PC-3 (cell line): ENCODE results near the gene RTP3. TPM values are rescaled to one million over a fixed set of nuclear protein-coding genes. Genes with fewer than 3 reads are reported as not detected.
"Not testable (repeated sequence)": the region's sequence is repeated elsewhere in the genome, so short reads cannot be mapped to it uniquely, and the experiment has no call there.

Experiments
- ATAC-seq: fragments of 200-7000 bp; cut with Tn5 transposase; 2 replicates; pipeline ENCODE4 v1.9.1; 2020; ENCODE audit warnings: mild to moderate bottlenecking, moderate library complexity
- BruUV-seq: library from RNA; stranded (reverse); fragments of 400-500 nt; replicated peaks from 2 replicates; lab custom pipeline; 2021; lab: Mats Ljungman, UMichigan
- CTCF ChIA-PET: fragments of 300-600 bp; sonication (Branson Sonifier 250); formaldehyde crosslinking; loops from one replicate; lab custom pipeline; 2022; ENCODE audit warnings: antibody characterized with exemption; lab: Charles Lee
- POLR2A ChIA-PET: fragments of 300-600 bp; sonication (Branson Sonifier 250); formaldehyde crosslinking; loops from one replicate; lab custom pipeline; 2022; ENCODE audit warnings: antibody characterized with exemption; ENCODE audit not compliant: unreplicated experiment; lab: Charles Lee
- DNase-seq: peaks from one replicate; pipeline ENCODE4 v3.0.0-alpha.2; 2015
- H2AFZ ChIP-seq: fragments of 300-600 bp; sonication (generic); 2 replicates; pipeline ENCODE4 v1.6.0; 2016; ENCODE audit warnings: antibody characterized with exemption, low read length
- H3F3A ChIP-seq: fragments of 300-600 bp; sonication (generic); one replicate; pipeline ENCODE4 v1.6.0; 2017; ENCODE audit warnings: antibody characterized with exemption, low read length, control low read depth, mild to moderate bottlenecking; ENCODE audit not compliant: unreplicated experiment
- H3K27ac ChIP-seq: fragments of 300-600 bp; sonication (generic); 2 replicates; pipeline ENCODE4 v1.5.1; 2016; ENCODE audit warnings: mild to moderate bottlenecking, low read length
- H3K27me3 ChIP-seq: fragments of 300-600 bp; sonication (generic); 2 replicates; pipeline ENCODE4 v1.6.1; 2016; ENCODE audit warnings: low read length, mixed read lengths
- H3K36me3 ChIP-seq: fragments of 300-600 bp; sonication (generic); 2 replicates; pipeline ENCODE4 v1.6.1; 2016; ENCODE audit warnings: low read depth, mixed run types, low read length, mixed read lengths
- H3K4me1 ChIP-seq: fragments of 300-600 bp; sonication (generic); 2 replicates; pipeline ENCODE4 v1.5.1; 2016; ENCODE audit warnings: low read length; ENCODE audit not compliant: insufficient read depth
- H3K4me2 ChIP-seq: fragments of 300-600 bp; sonication (generic); 2 replicates; pipeline ENCODE4 v1.6.0; 2016; ENCODE audit warnings: low read length
- H3K4me3 ChIP-seq: fragments of 300-600 bp; sonication (generic); 2 replicates; pipeline ENCODE4 v1.5.1; 2016; ENCODE audit warnings: mild to moderate bottlenecking, low read length, mixed read lengths
- H3K79me2 ChIP-seq: fragments of 300-600 bp; sonication (generic); 2 replicates; pipeline ENCODE4 v1.6.1; 2017; ENCODE audit warnings: low read length, mixed read lengths
- H3K9ac ChIP-seq: fragments of 300-600 bp; sonication (generic); 2 replicates; pipeline ENCODE4 v1.6.0; 2016; ENCODE audit warnings: mild to moderate bottlenecking, low read length
- H3K9me2 ChIP-seq: fragments of 300-600 bp; sonication (generic); replicated peaks from 2 replicates; pipeline ENCODE4 v1.6.1; 2016; ENCODE audit warnings: mixed run types, low read length, mixed read lengths
- H3K9me3 ChIP-seq: fragments of 300-600 bp; sonication (generic); 2 replicates; pipeline ENCODE4 v1.6.1; 2016; ENCODE audit warnings: low read length, mixed read lengths
- H4K20me1 ChIP-seq: fragments of 300-600 bp; sonication (generic); 2 replicates; pipeline ENCODE4 v1.6.1; 2016; ENCODE audit warnings: low read length, mixed read lengths
- EZH2 ChIP-seq: fragments of 300-600 bp; sonication (generic); IDR thresholded peaks from one replicate; pipeline ENCODE4 v1.6.1; 2017; ENCODE audit warnings: antibody characterized with exemption, mild to moderate bottlenecking, low read length; ENCODE audit not compliant: unreplicated experiment
- EZH2phosphoT487 ChIP-seq: fragments of 300-600 bp; sonication (generic); IDR thresholded peaks from 2 replicates; pipeline ENCODE4 v1.6.1; 2018; ENCODE audit warnings: mild to moderate bottlenecking, antibody characterized with exemption, low read length, borderline replicate concordance
- intact Hi-C: fragments of 100-400 bp; cut with micrococcal nuclease; formaldehyde crosslinking; loops from 2 replicates; pipeline ENCODE4 v1.9.0; 2023
- total RNA-seq: library from RNA; depleted of rRNA; stranded (reverse); fragments of >200 nt; gene quantifications from 2 replicates; pipeline ENCODE4 v1.2.3, GENCODE V29; 2014
- TF ChIP-seq, protein P1 (sequence below): fragments of 300-600 bp; sonication (generic); conservative IDR thresholded peaks from 2 replicates; pipeline ENCODE4 v1.5.1; 2017; ENCODE audit warnings: antibody characterized with exemption, low read depth, mild to moderate bottlenecking, low read length

The RTP3 gene
- total RNA-seq, 1 experiment from 2014 or later = not detected

DNA sequence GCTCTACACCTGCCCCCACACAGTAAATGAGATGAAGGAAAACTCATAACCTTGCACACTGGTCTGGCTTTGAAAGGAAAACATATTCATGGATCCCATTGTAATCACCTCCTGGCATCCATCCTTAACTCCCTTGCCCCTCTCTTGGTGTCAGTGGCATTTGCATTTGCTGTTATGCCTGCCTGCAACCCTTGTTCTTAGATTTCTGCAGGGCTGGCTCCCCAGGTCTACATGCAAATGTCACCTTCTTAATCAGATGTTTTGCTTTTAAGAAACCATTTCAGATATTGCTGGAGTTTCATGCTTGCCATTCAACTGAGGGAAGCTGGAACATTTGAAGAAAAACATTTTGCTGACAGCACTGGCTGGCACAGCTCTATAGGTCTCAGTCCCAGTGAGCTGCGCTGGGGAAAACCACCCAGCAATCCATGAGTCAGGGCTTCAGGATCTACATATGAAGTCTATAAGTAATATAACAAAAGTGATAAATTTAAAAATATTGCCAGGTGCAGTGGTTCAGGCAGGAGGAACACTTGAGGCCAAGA is 49.2 kb downstream of the RTP3 start:
- H2AFZ ChIP-seq = no peak overlapping the region
- intact Hi-C loops = no loop called here
- H3F3A ChIP-seq = no peaks in the 10 kb centered on the region
- no peak overlapping the region for H3K4me3 ChIP-seq
- CTCF ChIA-PET = interaction anchor here (0.6 kb wide), 1 partner anchor 97 kb away, joined by 4 read pairs; no protein-coding TSS in a partner anchor
- no peaks in the 10 kb centered on the region for H4K20me1 ChIP-seq
- H3K9me3 ChIP-seq = no peaks in the 10 kb centered on the region
- peaks cover 24% of the 10 kb centered on the region for H3K4me1 ChIP-seq
- no peak for ATAC-seq
- no peak overlapping the region for H3K4me2 ChIP-seq
- no peak for DNase-seq
- no peaks in the 10 kb centered on the region for H3K27me3 ChIP-seq
- H3K9ac ChIP-seq = no peak overlapping the region
- POLR2A ChIA-PET = no interaction called here
- H3K27ac ChIP-seq = no peak overlapping the region
- H3K9me2 ChIP-seq = no peaks in the 10 kb centered on the region
- H3K36me3 ChIP-seq = no peaks in the 10 kb centered on the region
- TF ChIP-seq EZH2phosphoT487 (no peak), EZH2 (no peak)
- TF ChIP-seq, protein P1, sequence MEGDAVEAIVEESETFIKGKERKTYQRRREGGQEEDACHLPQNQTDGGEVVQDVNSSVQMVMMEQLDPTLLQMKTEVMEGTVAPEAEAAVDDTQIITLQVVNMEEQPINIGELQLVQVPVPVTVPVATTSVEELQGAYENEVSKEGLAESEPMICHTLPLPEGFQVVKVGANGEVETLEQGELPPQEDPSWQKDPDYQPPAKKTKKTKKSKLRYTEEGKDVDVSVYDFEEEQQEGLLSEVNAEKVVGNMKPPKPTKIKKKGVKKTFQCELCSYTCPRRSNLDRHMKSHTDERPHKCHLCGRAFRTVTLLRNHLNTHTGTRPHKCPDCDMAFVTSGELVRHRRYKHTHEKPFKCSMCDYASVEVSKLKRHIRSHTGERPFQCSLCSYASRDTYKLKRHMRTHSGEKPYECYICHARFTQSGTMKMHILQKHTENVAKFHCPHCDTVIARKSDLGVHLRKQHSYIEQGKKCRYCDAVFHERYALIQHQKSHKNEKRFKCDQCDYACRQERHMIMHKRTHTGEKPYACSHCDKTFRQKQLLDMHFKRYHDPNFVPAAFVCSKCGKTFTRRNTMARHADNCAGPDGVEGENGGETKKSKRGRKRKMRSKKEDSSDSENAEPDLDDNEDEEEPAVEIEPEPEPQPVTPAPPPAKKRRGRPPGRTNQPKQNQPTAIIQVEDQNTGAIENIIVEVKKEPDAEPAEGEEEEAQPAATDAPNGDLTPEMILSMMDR = no peak
- no TSS peak for BruUV-seq
- no peaks in the 10 kb centered on the region for H3K79me2 ChIP-seq

DNA sequence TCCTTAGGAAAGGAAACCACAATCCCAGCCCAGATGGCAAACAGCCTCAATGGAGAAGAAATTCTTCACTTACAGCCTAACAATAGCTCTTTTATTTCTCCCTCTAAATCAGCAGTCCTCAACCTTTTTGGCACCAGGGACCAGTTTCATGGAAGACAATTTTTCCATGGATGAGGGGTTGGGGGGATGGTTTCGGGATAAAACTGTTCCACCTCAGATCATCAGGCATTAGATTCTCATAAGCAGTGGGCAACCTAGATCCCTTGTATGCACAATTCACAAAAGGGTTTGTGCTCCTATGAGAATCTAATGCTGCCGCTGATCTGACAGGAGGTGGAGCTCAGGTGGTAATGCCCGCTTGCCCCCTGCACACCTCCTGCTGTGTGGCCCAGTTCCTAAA is 50.8 kb downstream of the RTP3 start:
- H3K4me3 ChIP-seq, H4K20me1 ChIP-seq, intact Hi-C loops, H3K9me3 ChIP-seq, H3K4me2 ChIP-seq, H2AFZ ChIP-seq, H3K27me3 ChIP-seq, BruUV-seq, DNase-seq, H3K36me3 ChIP-seq, H3F3A ChIP-seq, H3K9me2 ChIP-seq, H3K79me2 ChIP-seq, CTCF ChIA-PET, ATAC-seq, H3K9ac ChIP-seq, H3K27ac ChIP-seq, POLR2A ChIA-PET: not testable (repeated sequence)
- H3K4me1 ChIP-seq = peaks cover 29% of the 10 kb centered on the region

DNA sequence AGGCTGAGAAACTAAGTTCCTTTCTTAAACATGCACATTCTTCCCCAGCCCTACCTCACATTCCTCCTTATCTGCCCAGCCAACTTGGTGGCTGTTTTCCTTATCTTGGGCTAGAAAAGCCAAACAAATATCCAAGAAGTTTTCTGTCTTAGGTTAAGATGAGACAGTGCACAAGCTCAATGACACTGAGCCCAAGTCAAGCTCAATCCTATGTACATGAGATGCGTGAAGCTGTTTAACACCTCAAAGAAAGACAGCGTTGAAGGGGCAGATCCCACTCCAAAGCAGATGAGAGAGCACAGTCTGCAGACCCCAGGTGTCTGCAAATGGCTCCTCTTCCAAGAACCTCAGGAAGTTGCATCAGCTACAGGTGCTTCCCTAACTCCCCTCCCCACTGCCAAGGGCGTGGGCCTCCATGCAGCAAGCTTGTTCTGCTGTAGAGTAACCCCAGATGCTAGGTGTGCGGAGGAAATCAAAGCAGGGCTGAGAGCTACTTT is 51.7 kb downstream of the RTP3 start:
- intact Hi-C loops = no loop called here
- peaks cover 29% of the 10 kb centered on the region for H3K4me1 ChIP-seq
- ChIA-PET POLR2A (no interaction called here), CTCF (no interaction called here)
- DNase-seq (no peak), ATAC-seq (no peak)
- H2AFZ ChIP-seq = no peak overlapping the region
- H4K20me1 ChIP-seq = no peaks in the 10 kb centered on the region
- H3K79me2 ChIP-seq = no peaks in the 10 kb centered on the region
- no peak overlapping the region for H3K9ac ChIP-seq
- TF ChIP-seq, protein P1 = no peak
- TF ChIP-seq EZH2phosphoT487 (no peak), EZH2 (no peak)
- H3K9me2 ChIP-seq = no peaks in the 10 kb centered on the region
- no peaks in the 10 kb centered on the region for H3F3A ChIP-seq
- no TSS peak for BruUV-seq
- no peaks in the 10 kb centered on the region for H3K9me3 ChIP-seq
- H3K4me3 ChIP-seq = no peak overlapping the region
- H3K36me3 ChIP-seq = no peaks in the 10 kb centered on the region
- no peak overlapping the region for H3K27ac ChIP-seq
- no peaks in the 10 kb centered on the region for H3K27me3 ChIP-seq
- no peak overlapping the region for H3K4me2 ChIP-seq
